B cell (primary cell): Measurements from ENCODE around the gene SGCD. TPM values are rescaled to one million over a fixed set of nuclear protein-coding genes. Genes with fewer than 3 reads are reported as not detected.

ENCODE experiments used
- ATAC-seq: fragments of 200-7000 bp; cut with Tn5 transposase; one replicate; pipeline ENCODE4 v1.10.0; 2021; ENCODE audit warnings: low read depth, mild to moderate bottlenecking, moderate number of reproducible peaks, moderate library complexity
- CTCF ChIA-PET: fragments of 350-600 bp; sonication (Branson Sonifier 250); formaldehyde crosslinking; loops from one replicate; lab custom pipeline; 2021; ENCODE audit warnings: antibody characterized with exemption, inconsistent platforms; lab: Charles Lee
- POLR2A ChIA-PET: fragments of 350-600 bp; sonication (Branson Sonifier 250); formaldehyde crosslinking; loops from one replicate; lab custom pipeline; 2021; ENCODE audit warnings: antibody characterized with exemption; lab: Charles Lee
- DNase-seq: peaks from one replicate; pipeline ENCODE4 v3.0.0; 2013
- H2AFZ ChIP-seq: 2 replicates; pipeline ENCODE4 v1.6.1; 2012; ENCODE audit warnings: mild to moderate bottlenecking, low read depth, low read length; ENCODE audit not compliant: insufficient read depth, poor library complexity, severe bottlenecking
- H3K27ac ChIP-seq, 2 donors: 1 replicate in 1 of 2; 2 replicates in 1 of 2; pipeline ENCODE4 v1.5.1; 2012 to 2013; ENCODE audit warnings: low read length in 2 of 2, mild to moderate bottlenecking in 2 of 2, moderate library complexity in 1 of 2
- H3K27me3 ChIP-seq, 4 experiments: fragments of 200-600 bp in 1 of 4; sonication (generic) in 1 of 4; replicated peaks in 1 of 4; 1 replicate in 2 of 4; 2 replicates in 2 of 4; pipeline versions ENCODE4 v1.6.1 to v1.7.0; 2013 to 2016; ENCODE audit warnings: low read length in 3 of 4, mild to moderate bottlenecking in 2 of 4, mixed read lengths in 1 of 4, moderate library complexity in 1 of 4; ENCODE audit not compliant: insufficient read depth in 4 of 4, control insufficient read depth in 3 of 4; ENCODE audit errors: control extremely low read depth in 1 of 4
- H3K36me3 ChIP-seq, 2 experiments: replicated peaks in 1 of 2; 1 replicate in 1 of 2; 2 replicates in 1 of 2; pipeline versions ENCODE4 v1.6.1 to v1.7.1; 2013; ENCODE audit warnings: low read length in 1 of 2; ENCODE audit not compliant: insufficient read depth in 2 of 2, control insufficient read depth in 1 of 2; ENCODE audit errors: control extremely low read depth in 1 of 2, extremely low read depth in 1 of 2
- H3K4me1 ChIP-seq, 2 donors: fragments of 200-600 bp in 1 of 2; sonication (generic) in 1 of 2; 1 replicate in 1 of 2; 2 replicates in 1 of 2; pipeline versions ENCODE4 v1.5.1 to v1.6.1; 2013 to 2017; ENCODE audit warnings: low read length in 2 of 2; ENCODE audit not compliant: control insufficient read depth in 2 of 2, insufficient read depth in 2 of 2
- H3K4me2 ChIP-seq: replicated peaks from 2 replicates; pipeline ENCODE3; 2012; ENCODE audit warnings: mild to moderate bottlenecking, low read depth, low read length; ENCODE audit not compliant: poor library complexity, severe bottlenecking
- H3K4me3 ChIP-seq, 5 experiments: fragments of 200-600 bp in 1 of 5; sonication (generic) in 1 of 5; 1 replicate in 3 of 5; 2 replicates in 2 of 5; pipeline versions ENCODE4 v1.5.1 to v1.7.0; 2011 to 2016; ENCODE audit warnings: low read length in 4 of 5, mild to moderate bottlenecking in 4 of 5, low read depth in 2 of 5, control low read depth in 1 of 5, moderate library complexity in 1 of 5; ENCODE audit not compliant: insufficient read depth in 1 of 5; ENCODE audit errors: control extremely low read depth in 1 of 5, extremely low read depth in 1 of 5
- H3K79me2 ChIP-seq: fragments of 200-600 bp; sonication (generic); one replicate; pipeline ENCODE4 v1.6.0; 2016; ENCODE audit warnings: low read length; ENCODE audit not compliant: control insufficient read depth, insufficient read depth
- H3K9ac ChIP-seq: fragments of 200-600 bp; sonication (generic); 2 replicates; pipeline ENCODE4 v1.6.1; 2017; ENCODE audit warnings: mild to moderate bottlenecking, low read length, moderate library complexity
- H3K9me3 ChIP-seq, 3 donors: one replicate each; pipeline versions ENCODE4 v1.6.1 to v1.7.1; 2013; ENCODE audit warnings: low read length in 2 of 3; ENCODE audit not compliant: control insufficient read depth in 2 of 3, insufficient read depth in 1 of 3; ENCODE audit errors: control extremely low read depth in 1 of 3
- H4K20me1 ChIP-seq: 2 replicates; pipeline ENCODE4 v1.6.0; 2012; ENCODE audit warnings: mild to moderate bottlenecking, low read length; ENCODE audit not compliant: insufficient read depth, control insufficient read depth, poor library complexity, severe bottlenecking
- H3K27ac Mint-ChIP-seq: one replicate; pipeline ENCODE4 v1.8.0; 2021; ENCODE audit warnings: mixed read lengths
- H3K27me3 Mint-ChIP-seq: one replicate; pipeline ENCODE4 v1.8.0; 2021; ENCODE audit warnings: mixed read lengths
- H3K4me1 Mint-ChIP-seq: one replicate; pipeline ENCODE4 v1.8.0; 2021; ENCODE audit warnings: mixed read lengths
- H3K4me3 Mint-ChIP-seq: one replicate; pipeline ENCODE4 v1.8.0; 2021; ENCODE audit warnings: mixed read lengths
- H3K9me3 Mint-ChIP-seq: one replicate; pipeline ENCODE4 v1.8.0; 2022; ENCODE audit warnings: mixed read lengths; ENCODE audit not compliant: insufficient read depth
- EZH2 ChIP-seq: IDR thresholded peaks from 2 replicates; pipeline ENCODE4 v1.6.1; 2012; ENCODE audit warnings: borderline replicate concordance, low read depth, mild to moderate bottlenecking, moderate library complexity, low read length; ENCODE audit not compliant: insufficient read depth, poor library complexity, severe bottlenecking
- WGBS: methylation state at CpG from one replicate; pipeline ENCODE4 v1.1.5; 2013; ENCODE audit warnings: missing lambda C conversion rate; ENCODE audit not compliant: insufficient coverage; 5-methylcytosine and 5-hydroxymethylcytosine counted together
- intact Hi-C: fragments of 100-400 bp; cut with micrococcal nuclease; formaldehyde crosslinking; loops from one replicate; pipeline ENCODE4 v1.10.0; 2022
- polyA plus RNA-seq: library from polyadenylated mRNA; depleted of rRNA; stranded (reverse); fragments of >200 nt; gene quantifications from 2 replicates; pipeline ENCODE4 v1.2.3, GENCODE V29; 2012
- total RNA-seq, 2 donors: library from RNA; stranded (reverse); fragments of 120-200 nt in 1 of 2; gene quantifications; 1 replicate in 1 of 2; 2 replicates in 1 of 2; pipeline versions ENCODE4 v1.2.3 to v1.2.4, GENCODE V29; 2013 to 2022
- TF ChIP-seq, protein P1 (sequence below): fragments of 200-600 bp; IDR thresholded peaks from one replicate; pipeline ENCODE4 v1.8.0; 2022; ENCODE audit warnings: antibody characterized with exemption, mild to moderate bottlenecking

SGCD gene
- total and polyA plus RNA-seq, 2 donors (not counting 1 experiment from before 2014, with no cell fraction given), result not detected

GRCh38 chr5:156683509-156683908 lies 356.5 kb downstream of the SGCD start:
- 50% methylated on average over 1 of the region's 1 CpG for WGBS
- no peaks in the 10 kb centered on the region for H3K4me1 Mint-ChIP-seq
- peaks cover 33% of the 10 kb centered on the region for H3K27me3 Mint-ChIP-seq
- DNase-seq, result no peak
- ATAC-seq, result no peak
- intact Hi-C loops, result no loop called here
- TF ChIP-seq EZH2, result no peak
- TF ChIP-seq, protein P1, sequence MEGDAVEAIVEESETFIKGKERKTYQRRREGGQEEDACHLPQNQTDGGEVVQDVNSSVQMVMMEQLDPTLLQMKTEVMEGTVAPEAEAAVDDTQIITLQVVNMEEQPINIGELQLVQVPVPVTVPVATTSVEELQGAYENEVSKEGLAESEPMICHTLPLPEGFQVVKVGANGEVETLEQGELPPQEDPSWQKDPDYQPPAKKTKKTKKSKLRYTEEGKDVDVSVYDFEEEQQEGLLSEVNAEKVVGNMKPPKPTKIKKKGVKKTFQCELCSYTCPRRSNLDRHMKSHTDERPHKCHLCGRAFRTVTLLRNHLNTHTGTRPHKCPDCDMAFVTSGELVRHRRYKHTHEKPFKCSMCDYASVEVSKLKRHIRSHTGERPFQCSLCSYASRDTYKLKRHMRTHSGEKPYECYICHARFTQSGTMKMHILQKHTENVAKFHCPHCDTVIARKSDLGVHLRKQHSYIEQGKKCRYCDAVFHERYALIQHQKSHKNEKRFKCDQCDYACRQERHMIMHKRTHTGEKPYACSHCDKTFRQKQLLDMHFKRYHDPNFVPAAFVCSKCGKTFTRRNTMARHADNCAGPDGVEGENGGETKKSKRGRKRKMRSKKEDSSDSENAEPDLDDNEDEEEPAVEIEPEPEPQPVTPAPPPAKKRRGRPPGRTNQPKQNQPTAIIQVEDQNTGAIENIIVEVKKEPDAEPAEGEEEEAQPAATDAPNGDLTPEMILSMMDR, result no peak
- H2AFZ ChIP-seq, result no peak overlapping the region
- CTCF ChIA-PET, result no interaction called here
- H3K4me2 ChIP-seq, result no peak overlapping the region
- no peaks in the 10 kb centered on the region for H3K79me2 ChIP-seq
- H3K9me3 Mint-ChIP-seq, result no peaks in the 10 kb centered on the region
- no peaks in the 10 kb centered on the region for H3K9me3 ChIP-seq
- POLR2A ChIA-PET, result no interaction called here
- H3K9ac ChIP-seq, result no peak overlapping the region
- no peak overlapping the region for H3K4me3 Mint-ChIP-seq
- no peak overlapping the region for H3K27ac Mint-ChIP-seq
- no peaks in the 10 kb centered on the region for H4K20me1 ChIP-seq
- H3K27ac ChIP-seq, result no peak overlapping the region
- H3K27me3 ChIP-seq, result peaks cover 0 to 3% (median 0%) of the 10 kb centered on the region in 4 experiments
- no peaks in the 10 kb centered on the region for H3K36me3 ChIP-seq
- H3K4me3 ChIP-seq, result no peak overlapping the region
- H3K4me1 ChIP-seq, result no peaks in the 10 kb centered on the region

- H3K9me3 Mint-ChIP-seq, result no peaks in the 10 kb centered on the region
- no peak for DNase-seq
- H3K4me1 ChIP-seq, result no peaks in the 10 kb centered on the region
- H3K9me3 ChIP-seq, result no peaks in the 10 kb centered on the region
- POLR2A ChIA-PET, result no interaction called here
- no peaks in the 10 kb centered on the region for H4K20me1 ChIP-seq
- no peak overlapping the region for H3K27ac ChIP-seq
- TF ChIP-seq, protein P1, result no peak
- no peak for TF ChIP-seq EZH2
- no peaks in the 10 kb centered on the region for H3K4me1 Mint-ChIP-seq
- no peak overlapping the region for H3K9ac ChIP-seq
- peaks cover 0 to 3% (median 0%) of the 10 kb centered on the region in 4 experiments for H3K27me3 ChIP-seq
- H3K36me3 ChIP-seq, result no peaks in the 10 kb centered on the region
- no peaks in the 10 kb centered on the region for H3K79me2 ChIP-seq
- no peak overlapping the region for H3K27ac Mint-ChIP-seq
- H3K4me3 Mint-ChIP-seq, result no peak overlapping the region
- no peak overlapping the region for H3K4me3 ChIP-seq
- CTCF ChIA-PET, result no interaction called here
- ATAC-seq, result no peak
- no peak overlapping the region for H3K4me2 ChIP-seq
- H3K27me3 Mint-ChIP-seq, result peaks cover 34% of the 10 kb centered on the region
- H2AFZ ChIP-seq, result no peak overlapping the region
- WGBS, result 100% methylated on average over 1 of the region's 2 CpGs
- intact Hi-C loops, result no loop called here
Observed at GRCh38 chr5:156684216-156684615, 357.3 kb downstream of the SGCD start.
